Stimulated activated naive B cell treated with anti-CD40 and anti-IgM and Interleukin-4, amounts not matched to agents 10 μg/mL and 1 μg/mL and 100 μg/mL, for 72 hours (primary cell): ENCODE data around the gene SMLR1.
"Not testable (repeated sequence)": the region's sequence is repeated elsewhere in the genome, so short reads cannot be mapped to it uniquely, and the experiment has no call there.

Experiments
- ATAC-seq, 2 donors: fragments of 150-1000 bp; cut with Tn5 transposase; replicated peaks; 2 replicates each; pipeline ENCODE4 v1.10.0; 2021; ENCODE audit warnings: moderate library complexity in 1 of 2
- DNase-seq: peaks from one replicate; pipeline ENCODE4 v3.0.0; 2021
- H3K27ac Mint-ChIP-seq: one replicate; pipeline ENCODE4 v1.8.0; 2022; ENCODE audit warnings: mild to moderate bottlenecking, mixed read lengths
- H3K27me3 Mint-ChIP-seq, 2 donors: one replicate each; pipeline ENCODE4 v1.8.0; 2022; ENCODE audit warnings: mixed read lengths in 2 of 2
- H3K36me3 Mint-ChIP-seq, 2 donors: one replicate each; pipeline ENCODE4 v1.8.0; 2022; ENCODE audit warnings: mixed read lengths in 2 of 2, mild to moderate bottlenecking in 1 of 2
- H3K4me1 Mint-ChIP-seq, 2 donors: one replicate each; pipeline ENCODE4 v1.8.0; 2022; ENCODE audit warnings: mixed read lengths in 2 of 2, mild to moderate bottlenecking in 1 of 2
- H3K4me3 Mint-ChIP-seq, 2 donors: one replicate each; pipeline ENCODE4 v1.8.0; 2022; ENCODE audit warnings: mild to moderate bottlenecking in 2 of 2, mixed read lengths in 2 of 2, moderate library complexity in 1 of 2
- H3K9me3 Mint-ChIP-seq, 2 donors: one replicate each; pipeline ENCODE4 v1.8.0; 2022; ENCODE audit warnings: mixed read lengths in 2 of 2, mild to moderate bottlenecking in 1 of 2

SMLR1 gene

GRCh38 chr6:130827247-130828149 lies at the start of gene SMLR1:
Gene SMLR1, plus strand, starts transcription at chr6:130827406. Its CDS starts 8 bp downstream, at chr6:130827414.
- peaks cover 0 to 9% of the 10 kb centered on the region in 2 donors for H3K36me3 Mint-ChIP-seq
- H3K27me3 Mint-ChIP-seq, result no peaks in the 10 kb centered on the region
- no peak for ATAC-seq
- H3K27ac Mint-ChIP-seq, result no peak within 1 kb of the TSS
- H3K4me3 Mint-ChIP-seq, result no peak within 1 kb of the TSS
- no peaks in the 10 kb centered on the region for H3K4me1 Mint-ChIP-seq
- no peak for DNase-seq
- H3K9me3 Mint-ChIP-seq, result no peaks in the 10 kb centered on the region

DNA sequence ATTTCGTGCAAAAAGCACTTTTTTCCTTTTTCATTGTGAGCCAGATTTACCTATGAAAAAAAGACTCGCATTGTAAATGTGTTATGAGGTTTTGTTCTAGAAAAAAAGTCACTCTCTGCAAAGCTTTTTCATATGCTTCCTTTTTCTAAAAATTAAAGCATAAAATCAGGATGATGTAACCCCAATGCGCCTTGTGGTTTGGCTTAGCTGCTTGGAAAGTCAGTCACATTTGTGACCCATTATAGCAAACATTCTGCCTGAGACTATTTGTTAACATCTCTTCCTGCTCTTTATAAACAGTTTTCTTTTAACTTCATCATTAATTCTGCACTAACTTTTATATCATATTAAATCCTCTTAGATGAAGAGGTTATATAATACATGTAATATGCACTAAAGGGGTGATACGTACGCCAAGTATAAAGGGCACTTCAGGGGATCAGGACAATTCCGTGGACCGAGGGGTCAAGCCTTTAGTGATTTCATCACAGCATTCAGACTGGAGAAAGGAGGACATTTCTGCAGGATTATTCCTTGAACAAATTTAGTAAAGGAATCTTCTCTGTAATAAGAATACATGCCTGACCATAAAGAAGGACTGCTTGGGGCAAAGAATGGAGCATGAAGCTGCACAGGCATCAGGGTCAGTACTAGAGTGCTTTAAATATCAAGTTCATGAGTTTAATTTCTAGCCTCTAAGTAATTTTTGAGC lies 48.1 kb upstream of the SMLR1 start:
- Mint-ChIP-seq H3K4me1 (peaks cover 2 to 11% of the 10 kb centered on the region in 2 donors), H3K36me3 (no peaks in the 10 kb centered on the region), H3K4me3 (no peak overlapping the region), H3K27me3 (no peaks in the 10 kb centered on the region), H3K27ac (no peak overlapping the region), H3K9me3 (peaks cover 0 to 3% of the 10 kb centered on the region in 2 donors)
- DNase-seq (no peak), ATAC-seq (no peak)

GRCh38 chr6:130779658-130780033 lies 47.6 kb upstream of the SMLR1 start:
- peaks cover 0 to 3% of the 10 kb centered on the region in 2 donors for H3K9me3 Mint-ChIP-seq
- no peaks in the 10 kb centered on the region for H3K36me3 Mint-ChIP-seq
- DNase-seq (no peak), ATAC-seq (no peak)
- no peak overlapping the region for H3K4me3 Mint-ChIP-seq
- H3K27me3 Mint-ChIP-seq, result no peaks in the 10 kb centered on the region
- no peak overlapping the region for H3K27ac Mint-ChIP-seq
- H3K4me1 Mint-ChIP-seq, result peaks cover 2 to 11% of the 10 kb centered on the region in 2 donors

GRCh38 chr6:130780122-130780521 lies 47.1 kb upstream of the SMLR1 start:
- H3K27me3 Mint-ChIP-seq, result no peaks in the 10 kb centered on the region
- peaks cover 2 to 11% of the 10 kb centered on the region in 2 donors for H3K4me1 Mint-ChIP-seq
- DNase-seq (no peak), ATAC-seq (no peak)
- no peak overlapping the region for H3K27ac Mint-ChIP-seq
- peaks cover 0 to 3% of the 10 kb centered on the region in 2 donors for H3K9me3 Mint-ChIP-seq
- no peaks in the 10 kb centered on the region for H3K36me3 Mint-ChIP-seq
- H3K4me3 Mint-ChIP-seq, result no peak overlapping the region

DNA sequence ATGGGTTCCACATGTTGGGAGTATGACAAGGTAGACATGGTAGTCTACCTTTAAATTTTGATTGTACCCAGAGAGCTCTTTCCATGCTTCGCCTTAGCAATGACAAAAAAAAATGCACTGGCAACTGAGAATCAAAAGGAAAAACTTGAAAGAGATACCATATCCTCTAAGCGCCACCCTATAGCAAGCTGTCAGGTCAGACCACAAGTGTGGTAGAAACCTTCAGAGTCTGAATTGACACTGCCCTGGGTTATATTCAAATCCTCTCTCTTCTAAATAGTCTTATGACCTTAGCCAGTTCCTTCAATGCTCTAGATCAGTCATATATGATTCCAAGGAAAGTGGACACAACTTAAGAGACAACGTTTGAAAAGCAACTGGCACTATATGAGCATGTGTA lies 45.6 kb upstream of the SMLR1 start:
- ATAC-seq (no peak), DNase-seq (no peak)
- Mint-ChIP-seq H3K9me3 (peaks cover 0 to 3% of the 10 kb centered on the region in 2 donors), H3K4me1 (peaks cover 1 to 5% of the 10 kb centered on the region in 2 donors), H3K4me3 (no peak overlapping the region), H3K27me3 (no peaks in the 10 kb centered on the region), H3K36me3 (no peaks in the 10 kb centered on the region), H3K27ac (no peak overlapping the region)

DNA sequence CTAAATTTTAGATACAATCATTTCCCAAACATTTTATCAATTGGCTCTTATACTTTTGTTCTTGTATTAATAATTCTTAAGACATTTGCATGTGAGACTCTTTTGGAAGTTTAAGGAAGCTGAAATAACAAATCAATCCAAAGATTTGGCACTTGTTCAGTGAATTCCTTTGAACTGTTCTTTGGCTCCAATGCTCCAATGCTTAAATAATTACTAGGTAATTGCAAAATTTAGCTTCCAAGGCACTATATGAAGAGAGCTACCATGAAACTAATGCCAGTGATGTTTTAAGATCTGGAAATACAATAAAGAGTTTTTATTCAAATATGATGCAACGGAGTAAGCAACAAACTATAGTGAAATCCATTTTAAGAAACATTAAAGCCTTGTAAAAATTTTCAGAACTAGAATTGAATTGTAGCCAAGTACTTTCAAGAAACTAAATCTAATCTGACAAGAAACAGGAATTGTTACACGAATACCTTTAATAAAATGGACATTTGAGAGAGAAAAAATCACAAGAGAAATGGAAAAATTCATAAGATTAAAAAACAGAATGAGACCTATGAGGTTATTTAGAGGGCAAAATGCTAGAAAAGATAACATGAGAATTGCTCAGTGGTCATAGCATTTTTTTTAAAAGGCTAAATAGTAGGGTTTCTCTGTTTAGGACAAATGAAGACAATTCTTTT lies 43.6 kb upstream of the SMLR1 start:
- ATAC-seq, result no peak
- no peak for DNase-seq
- Mint-ChIP-seq H3K27me3 (no peaks in the 10 kb centered on the region), H3K4me3 (no peak overlapping the region), H3K9me3 (peaks cover 0 to 3% of the 10 kb centered on the region in 2 donors), H3K36me3 (no peaks in the 10 kb centered on the region), H3K4me1 (no peaks in the 10 kb centered on the region), H3K27ac (no peak overlapping the region)

DNA sequence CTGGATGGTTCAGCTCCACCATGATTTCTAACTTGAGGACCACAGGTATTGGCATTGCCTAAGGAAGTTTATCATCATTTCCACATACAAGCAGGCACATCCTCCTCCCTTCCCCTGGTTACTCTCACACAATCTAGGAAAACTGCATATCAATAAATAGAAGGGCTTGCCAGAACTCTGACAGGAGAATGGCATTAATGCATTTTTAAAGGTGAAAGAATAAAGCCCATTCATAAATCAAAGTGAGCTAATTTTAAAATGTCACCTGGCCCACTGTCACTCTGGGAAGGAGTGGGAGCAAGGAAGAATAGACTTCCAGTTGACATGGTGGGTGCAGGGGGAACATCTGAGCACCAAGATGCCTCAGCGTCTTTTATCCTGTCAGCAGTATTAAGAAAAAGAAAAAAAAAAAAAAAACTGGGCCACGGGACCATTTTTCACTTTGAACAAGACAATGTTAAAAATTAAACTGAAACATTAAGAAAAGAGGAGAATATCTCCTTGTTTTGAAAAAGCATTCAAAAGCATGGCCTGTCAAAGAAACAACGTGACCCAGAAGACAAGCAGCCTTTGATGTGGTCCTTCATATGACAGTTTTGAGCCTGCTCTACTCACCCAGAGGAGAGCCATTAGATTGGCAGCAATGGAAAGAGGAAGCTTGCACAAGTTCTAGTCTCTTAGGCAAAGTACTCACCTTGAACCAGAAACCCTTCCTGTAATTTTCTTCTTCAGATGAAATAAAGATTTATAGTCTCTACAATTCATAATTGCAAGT lies 39.3 kb upstream of the SMLR1 start:
- DNase-seq, result no peak
- peak; percentile 78 to 83 for ATAC-seq
- Mint-ChIP-seq H3K4me1 (no peaks in the 10 kb centered on the region), H3K27ac (no peak overlapping the region), H3K9me3 (no peaks in the 10 kb centered on the region), H3K36me3 (no peaks in the 10 kb centered on the region), H3K27me3 (no peaks in the 10 kb centered on the region), H3K4me3 (no peak overlapping the region)

- Mint-ChIP-seq H3K9me3 (no peaks in the 10 kb centered on the region), H3K4me1 (peaks cover 0 to 2% of the 10 kb centered on the region in 2 donors), H3K4me3 (no peak overlapping the region), H3K27ac (no peak overlapping the region), H3K36me3 (no peaks in the 10 kb centered on the region), H3K27me3 (no peaks in the 10 kb centered on the region)
- ATAC-seq (no peak), DNase-seq (no peak)
Observed at GRCh38 chr6:130788954-130789353, 38.3 kb upstream of the SMLR1 start.

GRCh38 chr6:130794010-130794697 lies 33.1 kb upstream of the SMLR1 start:
- Mint-ChIP-seq H3K27me3 (no peaks in the 10 kb centered on the region), H3K4me1 (peaks cover 4 to 6% of the 10 kb centered on the region in 2 donors), H3K9me3 (peaks cover 0 to 6% of the 10 kb centered on the region in 2 donors), H3K27ac (no peak overlapping the region), H3K4me3 (no peak overlapping the region), H3K36me3 (no peaks in the 10 kb centered on the region)
- ATAC-seq (no peak), DNase-seq (no peak)

DNA sequence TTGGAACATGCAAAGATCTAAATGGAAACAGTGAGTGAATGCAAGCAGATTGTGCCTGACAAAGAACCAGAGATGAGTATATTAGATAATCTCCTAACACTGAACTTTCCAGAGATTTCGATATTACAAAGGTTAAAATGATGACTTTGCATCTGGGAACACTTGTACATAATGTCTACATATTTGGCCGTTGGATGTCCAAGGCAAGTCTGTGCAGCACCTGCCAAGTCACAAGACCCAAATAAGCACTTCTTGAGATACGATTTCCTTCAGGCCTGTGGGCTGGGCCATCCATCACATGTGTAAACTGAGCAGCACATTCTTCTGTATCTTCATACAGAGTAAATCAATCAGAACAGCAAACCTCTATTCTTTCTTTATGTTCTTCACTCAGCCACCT lies 32.5 kb upstream of the SMLR1 start:
- DNase-seq, result no peak
- H3K27me3 Mint-ChIP-seq, result no peaks in the 10 kb centered on the region
- no peak overlapping the region for H3K4me3 Mint-ChIP-seq
- H3K36me3 Mint-ChIP-seq, result no peaks in the 10 kb centered on the region
- peaks cover 1 to 6% of the 10 kb centered on the region in 2 donors for H3K9me3 Mint-ChIP-seq
- no peak overlapping the region for H3K27ac Mint-ChIP-seq
- H3K4me1 Mint-ChIP-seq, result peaks cover 4 to 6% of the 10 kb centered on the region in 2 donors
- ATAC-seq, result no peak

- DNase-seq (no peak), ATAC-seq (no peak)
- Mint-ChIP-seq H3K27ac (no peak overlapping the region), H3K27me3 (no peaks in the 10 kb centered on the region), H3K36me3 (no peaks in the 10 kb centered on the region), H3K9me3 (peaks cover 4 to 6% of the 10 kb centered on the region in 2 donors), H3K4me3 (no peak overlapping the region), H3K4me1 (peaks cover 4 to 6% of the 10 kb centered on the region in 2 donors)
Observed at GRCh38 chr6:130796313-130796905, 30.8 kb upstream of the SMLR1 start.

- Mint-ChIP-seq H3K4me1 (peaks cover 4 to 6% of the 10 kb centered on the region in 2 donors), H3K36me3 (no peaks in the 10 kb centered on the region)
Observed at GRCh38 chr6:130797061-130797460, 30.1 kb upstream of the SMLR1 start.

GRCh38 chr6:130801368-130801767 lies 25.8 kb upstream of the SMLR1 start:
- DNase-seq, ATAC-seq, H3K36me3 Mint-ChIP-seq: not testable (repeated sequence)

More at GRCh38 chr6:130797061-130797460, 30.1 kb upstream of the SMLR1 start:
- H3K27ac Mint-ChIP-seq, result no peak overlapping the region
- ATAC-seq (no peak), DNase-seq (no peak)
- no peaks in the 10 kb centered on the region for H3K27me3 Mint-ChIP-seq
- H3K9me3 Mint-ChIP-seq, result peaks cover 4 to 6% of the 10 kb centered on the region in 2 donors
- no peak overlapping the region for H3K4me3 Mint-ChIP-seq

More at GRCh38 chr6:130801368-130801767, 25.8 kb upstream of the SMLR1 start:
- not testable (repeated sequence) for H3K27me3 Mint-ChIP-seq, H3K4me1 Mint-ChIP-seq, H3K9me3 Mint-ChIP-seq, H3K4me3 Mint-ChIP-seq, H3K27ac Mint-ChIP-seq
